AG04449 (cell line): ENCODE data around the gene KCNJ1.

Experiments
- CTCF ChIA-PET: fragments of 350-600 bp; formaldehyde crosslinking; extraction: SDS; loops from one replicate; lab custom pipeline; 2021; ENCODE audit warnings: antibody characterized with exemption; lab: Yijun Ruan, JAX
- POLR2A ChIA-PET: fragments of 400-600, 350-600 bp; formaldehyde crosslinking; extraction: SDS; loops from one replicate; lab custom pipeline; 2020; ENCODE audit warnings: antibody characterized with exemption, inconsistent platforms; lab: Yijun Ruan, JAX
- DNase-seq: peaks from one replicate; pipeline ENCODE4 v3.0.0-alpha.2; 2010; ENCODE audit warnings: low read depth, low spot score
- H3K4me3 ChIP-seq: 2 replicates; pipeline ENCODE4 v1.5.1; 2011; ENCODE audit warnings: low read depth, mild to moderate bottlenecking, control low read depth, low read length
- TF ChIP-seq, protein P1 (sequence below): IDR thresholded peaks from one replicate; pipeline ENCODE4 v1.5.1; 2011; ENCODE audit warnings: mild to moderate bottlenecking, moderate library complexity, low read length, control low read depth, inconsistent platforms; ENCODE audit not compliant: insufficient read depth; ENCODE audit errors: missing control alignments

Gene KCNJ1

DNA sequence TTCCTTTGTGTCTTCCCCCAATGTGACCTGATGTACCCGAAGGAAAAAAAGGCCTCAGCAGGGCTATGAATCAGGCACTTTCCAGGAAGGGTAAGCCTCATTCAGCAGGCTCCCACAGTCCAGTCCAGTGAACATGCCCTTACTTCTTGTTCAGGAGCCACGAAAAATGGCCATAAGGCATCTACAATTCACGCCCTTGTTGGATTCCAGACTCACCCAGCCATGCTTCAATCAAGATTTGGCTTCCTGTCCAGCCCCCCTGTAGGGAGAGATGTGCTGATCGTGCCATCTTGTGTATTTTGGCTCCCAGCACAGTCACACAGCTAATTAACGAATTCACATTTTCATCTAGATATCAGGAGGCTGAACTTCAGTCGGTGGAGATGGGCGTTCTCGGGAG is 14.1 kb upstream of the KCNJ1 start:
- H3K4me3 ChIP-seq = no peak overlapping the region
- TF ChIP-seq, protein P1, sequence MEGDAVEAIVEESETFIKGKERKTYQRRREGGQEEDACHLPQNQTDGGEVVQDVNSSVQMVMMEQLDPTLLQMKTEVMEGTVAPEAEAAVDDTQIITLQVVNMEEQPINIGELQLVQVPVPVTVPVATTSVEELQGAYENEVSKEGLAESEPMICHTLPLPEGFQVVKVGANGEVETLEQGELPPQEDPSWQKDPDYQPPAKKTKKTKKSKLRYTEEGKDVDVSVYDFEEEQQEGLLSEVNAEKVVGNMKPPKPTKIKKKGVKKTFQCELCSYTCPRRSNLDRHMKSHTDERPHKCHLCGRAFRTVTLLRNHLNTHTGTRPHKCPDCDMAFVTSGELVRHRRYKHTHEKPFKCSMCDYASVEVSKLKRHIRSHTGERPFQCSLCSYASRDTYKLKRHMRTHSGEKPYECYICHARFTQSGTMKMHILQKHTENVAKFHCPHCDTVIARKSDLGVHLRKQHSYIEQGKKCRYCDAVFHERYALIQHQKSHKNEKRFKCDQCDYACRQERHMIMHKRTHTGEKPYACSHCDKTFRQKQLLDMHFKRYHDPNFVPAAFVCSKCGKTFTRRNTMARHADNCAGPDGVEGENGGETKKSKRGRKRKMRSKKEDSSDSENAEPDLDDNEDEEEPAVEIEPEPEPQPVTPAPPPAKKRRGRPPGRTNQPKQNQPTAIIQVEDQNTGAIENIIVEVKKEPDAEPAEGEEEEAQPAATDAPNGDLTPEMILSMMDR = no peak
- CTCF ChIA-PET = interaction anchor here (1.0 to 4.6 kb wide), 11 partner anchors 8 to 724 kb away, joined by 3 to 83 read pairs (median 5); partner anchors contain the start of gene KCNJ5
- DNase-seq = no peak
- POLR2A ChIA-PET = no interaction called here

DNA sequence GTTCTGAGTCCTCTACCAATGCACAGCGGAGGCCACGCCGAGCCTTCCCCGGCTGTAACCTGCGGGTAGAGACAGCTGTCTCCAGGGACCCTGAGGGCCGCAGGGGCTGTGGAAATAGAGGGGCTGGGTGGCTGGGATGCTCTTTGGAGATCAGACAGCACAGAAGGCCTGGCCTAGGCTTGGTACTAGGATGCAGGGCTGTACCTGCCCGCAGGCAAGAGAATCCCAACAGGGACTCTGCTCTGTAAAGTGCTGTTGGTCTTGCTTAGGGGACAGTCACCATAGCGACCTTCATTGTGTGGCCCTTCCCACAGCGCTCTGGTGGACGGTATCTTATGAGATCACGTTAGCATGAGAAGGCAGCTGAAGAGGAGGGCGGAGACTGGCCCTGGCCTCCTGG is 12.7 kb upstream of the KCNJ1 start:
- ChIA-PET CTCF (interaction anchor here (1.5 to 4.6 kb wide), 3 partner anchors 72 to 722 kb away, joined by 3 to 83 read pairs (median 4); no protein-coding TSS in a partner anchor), POLR2A (no interaction called here)
- DNase-seq = no peak
- H3K4me3 ChIP-seq = no peak overlapping the region
- TF ChIP-seq, protein P1 = no peak

DNA sequence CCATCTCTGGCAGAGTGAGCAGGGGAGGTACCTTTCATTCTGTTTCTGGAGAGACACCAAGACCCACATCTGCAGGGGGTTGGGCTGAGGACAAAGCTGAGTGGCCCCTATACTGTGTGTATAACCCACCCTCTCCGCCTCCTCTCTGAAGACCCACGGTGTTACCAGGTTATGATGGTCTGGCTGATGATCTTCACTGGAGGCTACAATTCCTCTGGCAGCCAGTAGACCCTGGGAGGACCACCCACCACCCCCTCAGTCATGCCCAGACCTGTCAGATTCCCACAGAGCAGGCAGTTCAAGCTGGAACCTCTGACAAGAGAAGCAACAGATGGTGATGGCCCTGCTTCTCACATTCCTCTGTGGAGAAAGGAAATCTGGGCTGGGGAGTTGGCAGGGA is 11.4 kb upstream of the KCNJ1 start:
- TF ChIP-seq, protein P1 = no peak
- ChIA-PET POLR2A (no interaction called here), CTCF (interaction anchor here (1.6 to 4.6 kb wide), 2 partner anchors 79 to 721 kb away, joined by 4 to 83 read pairs; no protein-coding TSS in a partner anchor)
- no peak for DNase-seq
- no peak overlapping the region for H3K4me3 ChIP-seq

DNA sequence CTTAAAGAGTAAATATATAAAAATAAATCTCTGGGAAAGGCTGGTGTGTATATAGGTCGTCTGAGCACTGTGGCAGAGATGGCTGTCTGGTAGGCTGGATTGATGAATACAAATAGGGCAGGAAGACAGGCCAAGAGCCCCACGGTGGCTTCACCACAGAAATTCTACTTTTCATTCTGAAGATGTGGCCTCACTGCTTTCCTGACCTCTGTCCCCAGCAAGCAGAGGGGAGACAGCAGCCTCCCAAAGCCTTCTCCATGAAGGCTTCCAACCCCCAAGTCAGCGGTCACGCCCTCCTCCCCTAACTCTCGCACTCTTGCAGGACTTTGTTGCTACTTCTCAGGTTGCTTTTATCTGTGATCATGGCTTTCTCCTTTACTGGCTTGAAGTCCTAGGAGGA is 10.6 kb upstream of the KCNJ1 start:
- H3K4me3 ChIP-seq = no peak overlapping the region
- TF ChIP-seq, protein P1 = no peak
- ChIA-PET CTCF (interaction anchor here (1.3 kb wide), 1 partner anchor 78 kb away, joined by 4 read pairs; no protein-coding TSS in a partner anchor), POLR2A (no interaction called here)
- no peak for DNase-seq

DNA sequence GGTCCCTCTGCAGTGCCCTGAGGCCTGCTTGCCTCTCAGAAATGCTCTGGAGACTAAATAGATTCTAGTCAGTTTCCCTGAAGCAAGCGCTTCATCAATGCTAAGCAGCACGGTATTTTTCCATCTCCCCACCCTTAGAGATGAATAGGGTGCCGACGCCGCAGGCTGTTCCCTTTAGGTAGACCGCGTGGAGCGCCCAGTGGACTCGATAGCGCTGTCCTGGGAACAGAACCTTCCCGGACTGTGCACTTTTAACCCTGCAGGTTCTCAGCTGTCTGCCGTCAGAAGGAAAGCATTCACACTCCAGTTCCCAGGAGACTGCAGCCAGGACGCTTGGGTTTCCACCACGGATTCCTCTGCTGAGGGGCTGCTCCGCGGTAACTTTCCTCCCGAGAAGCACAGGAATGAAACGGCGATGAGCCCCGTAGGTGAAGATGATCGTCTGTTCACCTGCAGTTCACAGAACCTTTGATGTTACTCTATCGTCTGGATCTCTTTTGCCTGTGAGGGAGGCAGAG is 9.1 kb upstream of the KCNJ1 start:
- ChIA-PET CTCF (interaction anchor here (7.5 kb wide), 1 partner anchor 9 kb away, joined by 51 read pairs; no protein-coding TSS in a partner anchor), POLR2A (no interaction called here)
- TF ChIP-seq, protein P1 = no peak
- no peak for DNase-seq
- no peak overlapping the region for H3K4me3 ChIP-seq

DNA sequence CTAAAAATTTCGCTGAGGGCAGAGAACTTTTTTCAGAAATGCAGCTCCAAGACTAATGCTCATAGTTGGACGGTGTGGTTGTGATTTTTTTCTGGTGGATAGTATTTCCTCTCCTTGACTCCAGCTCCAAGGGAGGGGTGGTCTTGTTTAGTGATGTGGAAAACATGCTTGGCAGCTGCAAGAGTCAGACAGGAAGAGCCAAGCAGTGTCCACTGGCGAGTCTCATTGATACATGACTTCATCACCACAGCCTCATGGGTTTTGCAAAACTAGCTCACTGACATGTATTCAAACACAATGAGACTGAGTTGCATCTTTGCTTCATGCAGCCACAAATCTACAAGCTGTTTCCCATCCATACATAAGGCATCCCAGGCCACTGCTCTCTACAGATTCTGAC is 7.3 kb upstream of the KCNJ1 start:
- CTCF ChIA-PET = interaction anchor here (1.1 to 7.5 kb wide), 5 partner anchors 11 to 702 kb away, joined by 3 to 51 read pairs (median 7); no protein-coding TSS in a partner anchor
- POLR2A ChIA-PET = no interaction called here
- H3K4me3 ChIP-seq = no peak overlapping the region
- no peak for DNase-seq
- TF ChIP-seq, protein P1 = no peak
